RWPE1 (cell line): ENCODE data around the gene MDC1.

Experiments
- CTCF ChIA-PET: fragments of 350-600 bp; sonication (Branson Sonifier 250); formaldehyde crosslinking; extraction: SDS; loops from one replicate; lab custom pipeline; 2021; lab: Yijun Ruan, JAX
- POLR2A ChIA-PET: fragments of 400-600 bp; formaldehyde crosslinking; extraction: SDS; loops from one replicate; lab custom pipeline; 2020; ENCODE audit warnings: antibody characterized with exemption; ENCODE audit not compliant: low non-redundant PET; lab: Yijun Ruan, JAX
- DNase-seq: peaks from one replicate; pipeline ENCODE4 v3.0.0; 2012; ENCODE audit warnings: low spot score
- H3K27ac ChIP-seq: fragments of 450-650 bp; 2 replicates; pipeline ENCODE4 v1.5.1; 2017
- CTCF ChIP-seq: fragments of 450-650 bp; conservative IDR thresholded peaks from 2 replicates; pipeline ENCODE4 v1.5.1; 2017; ENCODE audit warnings: low read depth, mild to moderate bottlenecking

The MDC1 gene

GRCh38 chr6:30741789-30742315 lies 24.8 kb upstream of the MDC1 start:
- H3K27ac ChIP-seq: peak overlapping the region; percentile 94
- ChIA-PET POLR2A (interaction anchor here (0.7 to 1.8 kb wide), 5 partner anchors 10 to 78 kb away, joined by 3 to 8 read pairs (median 4); no protein-coding TSS in a partner anchor), CTCF (interaction anchor here (1.3 to 1.5 kb wide), 3 partner anchors 11 to 134 kb away, joined by 3 to 7 read pairs (median 3); no protein-coding TSS in a partner anchor)
- TF ChIP-seq CTCF: no peak
- DNase-seq: no peak

- peak overlapping the region; percentile 94 for H3K27ac ChIP-seq
- no peak for DNase-seq
- no peak for TF ChIP-seq CTCF
- CTCF ChIA-PET: interaction anchor here (1.4 kb wide), 1 partner anchor 10 kb away, joined by 7 read pairs; no protein-coding TSS in a partner anchor
- POLR2A ChIA-PET: interaction anchor here (0.6 to 0.7 kb wide), 2 partner anchors 22 to 24 kb away, joined by 4 to 9 read pairs; no protein-coding TSS in a partner anchor
These were observed 24.1 kb upstream of the MDC1 start for GRCh38 chr6:30741063-30741779.

- DNase-seq: no peak
- POLR2A ChIA-PET: interaction anchor here (0.5 to 0.6 kb wide), 2 partner anchors 8 to 25 kb away, joined by 3 to 9 read pairs; no protein-coding TSS in a partner anchor
- CTCF ChIA-PET: interaction anchor here (0.6 to 1.4 kb wide), 3 partner anchors 10 to 138 kb away, joined by 3 to 6 read pairs (median 3); no protein-coding TSS in a partner anchor
- TF ChIP-seq CTCF: no peak
- H3K27ac ChIP-seq: peak overlapping the region; percentile 50
These were observed 23.4 kb upstream of the MDC1 start for GRCh38 chr6:30740540-30740870.

GRCh38 chr6:30738532-30738931 lies 21.5 kb upstream of the MDC1 start:
- TF ChIP-seq CTCF: no peak
- no peak for DNase-seq
- ChIA-PET CTCF (interaction anchor here (0.6 kb wide), 1 partner anchor 8 kb away, joined by 4 read pairs; no protein-coding TSS in a partner anchor), POLR2A (interaction anchor here (0.5 to 0.6 kb wide), 2 partner anchors 12 to 74 kb away, joined by 3 to 4 read pairs; no protein-coding TSS in a partner anchor)
- no peak overlapping the region for H3K27ac ChIP-seq

GRCh38 chr6:30735668-30736314 lies 18.7 kb upstream of the MDC1 start:
- no peak for DNase-seq
- ChIA-PET POLR2A (no interaction called here), CTCF (interaction anchor here (0.6 to 0.9 kb wide), 2 partner anchors 93 to 103 kb away, joined by 3 read pairs; no protein-coding TSS in a partner anchor)
- no peak overlapping the region for H3K27ac ChIP-seq
- no peak for TF ChIP-seq CTCF

- ChIA-PET CTCF (interaction anchor here (1.3 kb wide), 1 partner anchor 10 kb away, joined by 5 read pairs; no protein-coding TSS in a partner anchor), POLR2A (no interaction called here)
- H3K27ac ChIP-seq: peak overlapping the region; percentile 44
- TF ChIP-seq CTCF: no peak
- DNase-seq: no peak
These were observed 15.3 kb upstream of the MDC1 start for GRCh38 chr6:30732237-30732943.
